Suppressor macrophage treated with lipopolysaccharide for 1 hour (primary cell): Measurements from ENCODE around the gene FUNDC2.
"Not testable (repeated sequence)": the region's sequence is repeated elsewhere in the genome, so short reads cannot be mapped to it uniquely, and the experiment has no call there.

Experiments
- DNase-seq, 3 donors: peaks; one replicate each; pipeline ENCODE4 v3.0.0-alpha.2; 2020 to 2022

The FUNDC2 gene

GRCh38 chrX:155026727-155027508, at the start of gene FUNDC2:
TSS of gene FUNDC2 (plus strand) at chrX:155026844. CDS start at chrX:155026939, 95 bp downstream.
- DNase-seq = peak; percentile 93 to 94 (median 93)

GRCh38 chrX:154979629-154980028, 47.0 kb upstream of the FUNDC2 start:
- DNase-seq = peak; percentile 27 to 39 (median 37)

- DNase-seq = peak; percentile 77 to 79 (median 78)
Measured at GRCh38 chrX:154980330-154981115, 46.1 kb upstream of the FUNDC2 start.

- DNase-seq = no peak
Measured at GRCh38 chrX:154981116-154981411, 45.6 kb upstream of the FUNDC2 start.

GRCh38 chrX:154986826-154987575, 39.6 kb upstream of the FUNDC2 start:
- DNase-seq = no peak

- DNase-seq = no peak
Measured at GRCh38 chrX:154987940-154988339, 38.7 kb upstream of the FUNDC2 start.

GRCh38 chrX:154988719-154989118, 37.9 kb upstream of the FUNDC2 start:
- DNase-seq = no peak

GRCh38 chrX:154990496-154990895, 36.1 kb upstream of the FUNDC2 start:
- DNase-seq = no peak

GRCh38 chrX:154991039-154991438, 35.6 kb upstream of the FUNDC2 start:
- no peak for DNase-seq

GRCh38 chrX:154991476-154991875, 35.2 kb upstream of the FUNDC2 start:
- no peak for DNase-seq

GRCh38 chrX:154998204-154998880, 28.3 kb upstream of the FUNDC2 start:
- no peak for DNase-seq

- DNase-seq = no peak
Measured at GRCh38 chrX:155000841-155001240, 25.8 kb upstream of the FUNDC2 start.

GRCh38 chrX:155001873-155002272, 24.8 kb upstream of the FUNDC2 start:
- DNase-seq = no peak

- DNase-seq = no peak
Measured at GRCh38 chrX:155005190-155005589, 21.5 kb upstream of the FUNDC2 start.

- DNase-seq = not testable (repeated sequence)
Measured at GRCh38 chrX:155006379-155006778, 20.3 kb upstream of the FUNDC2 start.

GRCh38 chrX:155006913-155007671, 19.6 kb upstream of the FUNDC2 start:
- DNase-seq = not testable (repeated sequence)

- not testable (repeated sequence) for DNase-seq
Measured at GRCh38 chrX:155008578-155008977, 18.1 kb upstream of the FUNDC2 start.

- no peak for DNase-seq
Measured at GRCh38 chrX:155009994-155010472, 16.6 kb upstream of the FUNDC2 start.

- DNase-seq = no peak
Measured at GRCh38 chrX:155020591-155020990, 6.1 kb upstream of the FUNDC2 start.

- peak; percentile 28 to 36 (median 29) for DNase-seq
Measured at GRCh38 chrX:155022585-155022984, 4.1 kb upstream of the FUNDC2 start, which contains the start of gene F8. TSS of gene F8 (minus strand) at chrX:155022723. CDS start at chrX:155022552, 171 bp downstream.

- no peak for DNase-seq
Measured at GRCh38 chrX:155023907-155024833, 2.5 kb upstream of the FUNDC2 start.
